H9 (cell line): ENCODE data around the gene STAB2. TPM values are rescaled to one million over a fixed set of nuclear protein-coding genes. Genes with fewer than 3 reads are reported as not detected.

Experiments used
- DNase-seq: peaks from one replicate; pipeline ENCODE4 v3.0.0-alpha.2; 2017
- H2AFZ ChIP-seq: one replicate; pipeline ENCODE4 v1.6.1; 2013; ENCODE audit warnings: mild to moderate bottlenecking, low read length, control low read depth, moderate library complexity
- H2AK5ac ChIP-seq: 2 replicates; pipeline ENCODE4 v1.6.1; 2013; ENCODE audit warnings: low read length, control low read depth, mixed read lengths; ENCODE audit not compliant: insufficient read length
- H2BK120ac ChIP-seq: one replicate; pipeline ENCODE4 v1.6.1; 2013; ENCODE audit warnings: low read depth, mild to moderate bottlenecking, low read length, control low read depth, inconsistent platforms; ENCODE audit not compliant: poor library complexity, severe bottlenecking
- H2BK12ac ChIP-seq: 2 replicates; pipeline ENCODE4 v1.6.1; 2013; ENCODE audit warnings: low read length, control low read depth, mixed read lengths, low read depth; ENCODE audit not compliant: insufficient read length
- H2BK15ac ChIP-seq: 2 replicates; pipeline ENCODE4 v1.6.1; 2013; ENCODE audit warnings: low read depth, low read length, control low read depth
- H2BK20ac ChIP-seq: one replicate; pipeline ENCODE4 v1.6.1; 2013; ENCODE audit warnings: low read depth, mild to moderate bottlenecking, low read length, control low read depth, inconsistent platforms; ENCODE audit not compliant: poor library complexity, severe bottlenecking
- H2BK5ac ChIP-seq: 2 replicates; pipeline ENCODE4 v1.6.1; 2013; ENCODE audit warnings: low read length, control low read depth, mixed read lengths; ENCODE audit not compliant: insufficient read length
- H3K14ac ChIP-seq: 2 replicates; pipeline ENCODE4 v1.6.1; 2013; ENCODE audit warnings: low read length, control low read depth; ENCODE audit not compliant: insufficient read depth
- H3K18ac ChIP-seq: 2 replicates; pipeline ENCODE4 v1.6.1; 2013; ENCODE audit warnings: low read depth, mild to moderate bottlenecking, mixed read lengths, low read length, control low read depth; ENCODE audit not compliant: insufficient read length
- H3K23ac ChIP-seq: 2 replicates; pipeline ENCODE4 v1.6.1; 2013; ENCODE audit warnings: low read length, control low read depth, mixed read lengths, low read depth; ENCODE audit not compliant: insufficient read length
- H3K23me2 ChIP-seq: 2 replicates; pipeline ENCODE4 v1.6.1; 2013; ENCODE audit warnings: low read depth, mild to moderate bottlenecking, mixed read lengths, low read length, control low read depth; ENCODE audit not compliant: insufficient read length, poor library complexity, severe bottlenecking
- H3K27ac ChIP-seq: 2 replicates; pipeline ENCODE4 v1.5.1; 2013; ENCODE audit warnings: low read length, control low read depth, mixed read lengths, low read depth; ENCODE audit not compliant: insufficient read length
- H3K27me3 ChIP-seq: 2 replicates; pipeline ENCODE4 v1.6.1; 2013; ENCODE audit warnings: low read length, control low read depth, inconsistent platforms; ENCODE audit not compliant: insufficient read depth
- H3K4ac ChIP-seq: 2 replicates; pipeline ENCODE4 v1.6.1; 2013; ENCODE audit warnings: low read depth, mild to moderate bottlenecking, control low read depth, inconsistent platforms, low read length, moderate library complexity
- H3K4me1 ChIP-seq: 2 replicates; pipeline ENCODE4 v1.6.1; 2013; ENCODE audit warnings: low read length, control low read depth, inconsistent platforms; ENCODE audit not compliant: insufficient read depth
- H3K4me2 ChIP-seq: 2 replicates; pipeline ENCODE4 v1.6.1; 2013; ENCODE audit warnings: low read length, control low read depth, mixed read lengths; ENCODE audit not compliant: insufficient read length, insufficient read depth
- H3K56ac ChIP-seq: 2 replicates; pipeline ENCODE4 v1.6.1; 2013; ENCODE audit warnings: low read depth, mild to moderate bottlenecking, mixed read lengths, low read length, control low read depth; ENCODE audit not compliant: insufficient read length
- H3K79me1 ChIP-seq: 2 replicates; pipeline ENCODE4 v1.6.1; 2013; ENCODE audit warnings: low read depth, mild to moderate bottlenecking, moderate library complexity, low read length, control low read depth, inconsistent platforms; ENCODE audit not compliant: insufficient read depth, poor library complexity, severe bottlenecking
- H3K79me2 ChIP-seq: 2 replicates; pipeline ENCODE4 v1.6.1; 2013; ENCODE audit warnings: low read length, control low read depth, inconsistent platforms; ENCODE audit not compliant: insufficient read depth
- H3K9ac ChIP-seq: 2 replicates; pipeline ENCODE4 v1.6.1; 2013; ENCODE audit warnings: low read length, control low read depth, mixed read lengths; ENCODE audit not compliant: insufficient read length; ENCODE audit errors: extremely low read depth
- H3K9me3 ChIP-seq: one replicate; pipeline ENCODE4 v1.6.1; 2013; ENCODE audit warnings: low read depth, low read length, inconsistent platforms; ENCODE audit not compliant: control insufficient read depth
- H3T11ph ChIP-seq: one replicate; pipeline ENCODE4 v1.6.1; 2013; ENCODE audit warnings: mild to moderate bottlenecking, low read length, control low read depth, inconsistent platforms
- H4K20me1 ChIP-seq: one replicate; pipeline ENCODE4 v1.6.1; 2013; ENCODE audit not compliant: control insufficient read depth, insufficient read length, insufficient read depth
- H4K5ac ChIP-seq: 2 replicates; pipeline ENCODE4 v1.6.1; 2013; ENCODE audit warnings: low read depth, mild to moderate bottlenecking, mixed read lengths, low read length, control low read depth; ENCODE audit not compliant: insufficient read length
- H4K8ac ChIP-seq: replicated peaks from 2 replicates; pipeline ENCODE4 v1.6.1; 2013; ENCODE audit warnings: low read length, control low read depth, mixed read lengths, low read depth; ENCODE audit not compliant: insufficient read length
- H4K91ac ChIP-seq: 2 replicates; pipeline ENCODE4 v1.6.1; 2013; ENCODE audit warnings: low read depth, mild to moderate bottlenecking, moderate library complexity, mixed read lengths, low read length, control low read depth; ENCODE audit not compliant: insufficient read length
- H3K27ac Mint-ChIP-seq, 3 experiments: 2 replicates in 2 of 3; 3 replicates in 1 of 3; pipeline ENCODE4 v1.8.0; 2020 to 2021; ENCODE audit warnings: mixed read lengths in 3 of 3, mild to moderate bottlenecking in 1 of 3, moderate library complexity in 1 of 3
- H3K27me3 Mint-ChIP-seq: 2 replicates; pipeline ENCODE4 v1.8.0; 2021; ENCODE audit warnings: low read depth, mild to moderate bottlenecking, moderate library complexity, mixed read lengths
- H3K36me3 Mint-ChIP-seq, 3 experiments: 2 replicates in 2 of 3; 3 replicates in 1 of 3; pipeline ENCODE4 v1.8.0; 2020 to 2021; ENCODE audit warnings: low read depth in 3 of 3, mixed read lengths in 3 of 3; ENCODE audit not compliant: insufficient read depth in 1 of 3
- H3K4me1 Mint-ChIP-seq, 2 experiments: 2 replicates each; pipeline ENCODE4 v1.8.0; 2020; ENCODE audit warnings: mixed read lengths in 2 of 2
- H3K4me3 Mint-ChIP-seq, 2 experiments: 2 replicates in 1 of 2; 3 replicates in 1 of 2; pipeline ENCODE4 v1.8.0; 2020 to 2021; ENCODE audit warnings: mild to moderate bottlenecking in 2 of 2, mixed read lengths in 2 of 2, moderate library complexity in 1 of 2
- H3K9me3 Mint-ChIP-seq, 2 experiments: 2 replicates in 1 of 2; 3 replicates in 1 of 2; pipeline ENCODE4 v1.8.0; 2020; ENCODE audit warnings: mild to moderate bottlenecking in 2 of 2, mixed read lengths in 2 of 2, moderate library complexity in 1 of 2
- CTCF ChIP-seq: fragments of 200-600 bp; sonication (generic); conservative IDR thresholded peaks from 3 replicates; pipeline ENCODE4 v1.8.0; 2021; ENCODE audit warnings: antibody characterized with exemption, mild to moderate bottlenecking
- total RNA-seq: library from RNA; stranded (reverse); gene quantifications from 2 replicates; pipeline ENCODE4 v1.2.1, GENCODE V29; 2021

The STAB2 gene
- total RNA-seq, 1 experiment from 2014 or later, result 0.02 TPM

DNA sequence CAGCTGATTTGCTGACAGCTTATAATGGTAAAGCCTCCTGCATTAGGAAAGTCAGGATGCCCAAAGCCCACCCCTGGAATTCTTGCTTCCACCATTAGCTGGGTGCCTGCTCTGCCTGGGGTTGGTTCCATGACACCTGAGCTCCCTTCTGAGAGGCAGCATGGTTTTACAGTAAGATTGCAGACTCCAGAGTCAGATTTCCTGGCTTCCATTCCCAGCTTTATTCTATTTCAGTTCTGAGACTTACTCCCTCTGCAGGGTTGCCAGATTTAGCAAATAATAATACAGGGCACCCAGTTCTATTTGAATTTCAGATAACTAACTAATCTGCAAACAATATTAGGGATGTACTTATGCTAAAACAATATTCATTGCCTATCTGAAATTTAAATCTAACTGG, 12.2 kb downstream of the STAB2 start:
- Histone ChIP-seq H4K20me1 (no peaks in the 10 kb centered on the region), H3K27me3 (no peaks in the 10 kb centered on the region), H3K9ac (no peak overlapping the region), H3K4me2 (no peak overlapping the region), H2BK120ac (no peak overlapping the region), H3K23ac (no peak overlapping the region), H3K56ac (no peak overlapping the region), H3K14ac (no peak overlapping the region), H3K4ac (no peak overlapping the region), H4K5ac (no peak overlapping the region), H3K23me2 (no peaks in the 10 kb centered on the region), H2AK5ac (no peak overlapping the region), H3K4me1 (no peaks in the 10 kb centered on the region), H4K8ac (no peak overlapping the region), H3K79me2 (no peaks in the 10 kb centered on the region), H2BK12ac (no peak overlapping the region), H2BK5ac (no peak overlapping the region), H3K27ac (no peak overlapping the region), H2BK15ac (no peak overlapping the region), H2AFZ (no peak overlapping the region), H3T11ph (no peak overlapping the region), H3K79me1 (no peaks in the 10 kb centered on the region), H2BK20ac (no peak overlapping the region), H3K9me3 (no peaks in the 10 kb centered on the region), H3K18ac (no peak overlapping the region), H4K91ac (no peak overlapping the region)
- no peak for TF ChIP-seq CTCF
- no peak for DNase-seq
- no peaks in the 10 kb centered on the region for H3K36me3 Mint-ChIP-seq
- H3K4me1 Mint-ChIP-seq, result no peaks in the 10 kb centered on the region
- H3K4me3 Mint-ChIP-seq, result no peak overlapping the region
- no peaks in the 10 kb centered on the region for H3K9me3 Mint-ChIP-seq
- H3K27me3 Mint-ChIP-seq, result peaks cover 2% of the 10 kb centered on the region; the same call in 1 of the 2 replicates
- no peak overlapping the region for H3K27ac Mint-ChIP-seq
